Lower leg skin (tissue), 4 donors: Measurements from ENCODE around the gene ABHD12. TPM values are rescaled to one million over a fixed set of nuclear protein-coding genes. Genes with fewer than 3 reads are reported as not detected.

Experiments used
- DNase-seq, 2 donors: peaks; one replicate each; pipeline ENCODE4 v3.0.0-alpha.2; 2019; ENCODE audit warnings: low spot score in 2 of 2
- H3K4me3 ChIP-seq: fragments of 200-600 bp; sonication (generic); 2 replicates; pipeline ENCODE4 v1.5.1; 2017; ENCODE audit warnings: mild to moderate bottlenecking, low read depth; ENCODE audit not compliant: poor library complexity, severe bottlenecking
- POLR2A ChIP-seq, 2 donors: fragments of 450-650 bp; IDR thresholded peaks; one replicate each; pipeline ENCODE4 v1.6.1; 2016 to 2017; ENCODE audit warnings: antibody characterized with exemption in 2 of 2, mild to moderate bottlenecking in 1 of 2, moderate library complexity in 1 of 2
- WGBS, 2 donors: methylation state at CpG; one replicate each; pipeline ENCODE4 v1.1.5; 2018; 5-methylcytosine and 5-hydroxymethylcytosine counted together
- intact Hi-C: fragments of 100-400 bp; cut with DNase I; formaldehyde crosslinking; loops from one replicate; pipeline ENCODE4 v1.15.0; 2023; ENCODE audit warnings: low total_unique reads
- total RNA-seq, 4 donors: library from RNA; depleted of rRNA; stranded (reverse); fragments of >200 nt; gene quantifications; one replicate each; pipeline ENCODE4 v1.1.0, GENCODE V29; 2016
- TF ChIP-seq, protein P1 (sequence below), 3 donors: fragments of 450-650 bp; IDR thresholded peaks; one replicate each; pipeline ENCODE4 v1.5.1; 2016; ENCODE audit warnings: antibody characterized with exemption in 3 of 3, mild to moderate bottlenecking in 3 of 3, moderate library complexity in 2 of 3

ABHD12 gene
- total RNA-seq, 4 donors from 2014 or later, result 51.7 to 121 (median 103) TPM

DNA sequence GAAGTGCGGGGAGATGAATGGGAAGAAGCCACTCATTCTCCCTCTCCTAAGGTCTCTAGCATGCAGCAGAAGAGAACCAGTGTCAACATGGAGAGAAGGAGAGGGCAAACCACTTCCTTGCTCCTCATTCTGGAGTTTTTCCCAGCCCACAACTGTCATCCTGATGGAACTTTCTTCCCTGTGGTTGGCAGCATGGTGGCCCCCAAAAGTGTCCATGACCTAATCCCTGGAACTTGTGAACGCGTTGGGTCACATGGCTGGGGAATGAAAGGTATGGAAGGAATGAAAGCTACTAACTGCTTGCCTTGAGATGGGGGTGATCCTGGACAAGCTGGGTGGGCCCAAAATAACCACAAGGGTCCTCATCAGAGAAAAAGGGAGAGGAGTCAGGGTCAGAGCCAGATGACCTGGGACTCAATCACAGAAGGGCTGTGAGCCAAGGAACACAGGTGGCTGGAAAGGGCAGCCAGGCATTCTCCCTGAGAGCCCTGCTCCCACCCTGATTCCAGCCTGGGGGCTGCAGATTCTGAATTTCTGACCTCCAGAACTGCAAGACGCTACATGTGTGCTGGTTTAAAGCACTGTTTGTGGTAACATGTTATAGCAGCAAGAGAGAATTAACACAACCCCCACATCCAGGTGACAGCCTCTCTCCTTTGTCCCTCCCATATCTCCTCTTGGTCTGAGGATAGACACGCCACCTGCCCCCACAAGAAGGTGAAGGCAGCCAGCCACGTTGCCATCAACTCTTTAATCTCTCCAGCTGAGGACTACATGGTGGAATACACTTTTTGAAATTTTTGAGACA, 79.5 kb downstream of the ABHD12 start:
- TF ChIP-seq, protein P1, sequence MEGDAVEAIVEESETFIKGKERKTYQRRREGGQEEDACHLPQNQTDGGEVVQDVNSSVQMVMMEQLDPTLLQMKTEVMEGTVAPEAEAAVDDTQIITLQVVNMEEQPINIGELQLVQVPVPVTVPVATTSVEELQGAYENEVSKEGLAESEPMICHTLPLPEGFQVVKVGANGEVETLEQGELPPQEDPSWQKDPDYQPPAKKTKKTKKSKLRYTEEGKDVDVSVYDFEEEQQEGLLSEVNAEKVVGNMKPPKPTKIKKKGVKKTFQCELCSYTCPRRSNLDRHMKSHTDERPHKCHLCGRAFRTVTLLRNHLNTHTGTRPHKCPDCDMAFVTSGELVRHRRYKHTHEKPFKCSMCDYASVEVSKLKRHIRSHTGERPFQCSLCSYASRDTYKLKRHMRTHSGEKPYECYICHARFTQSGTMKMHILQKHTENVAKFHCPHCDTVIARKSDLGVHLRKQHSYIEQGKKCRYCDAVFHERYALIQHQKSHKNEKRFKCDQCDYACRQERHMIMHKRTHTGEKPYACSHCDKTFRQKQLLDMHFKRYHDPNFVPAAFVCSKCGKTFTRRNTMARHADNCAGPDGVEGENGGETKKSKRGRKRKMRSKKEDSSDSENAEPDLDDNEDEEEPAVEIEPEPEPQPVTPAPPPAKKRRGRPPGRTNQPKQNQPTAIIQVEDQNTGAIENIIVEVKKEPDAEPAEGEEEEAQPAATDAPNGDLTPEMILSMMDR (IDR thresholded peaks at IDR 0.05), result no peak
- no peak for TF ChIP-seq POLR2A (IDR thresholded peaks at IDR 0.05)
- H3K4me3 ChIP-seq, result no peak overlapping the region
- 54 to 62% methylated on average over 6 of the region's 6 CpGs for whole genome bisulfite sequencing, 2 donors
- DNase-seq, result peak in 1 of 2 donors; percentile 82
- intact Hi-C loops, result no loop called here

DNA sequence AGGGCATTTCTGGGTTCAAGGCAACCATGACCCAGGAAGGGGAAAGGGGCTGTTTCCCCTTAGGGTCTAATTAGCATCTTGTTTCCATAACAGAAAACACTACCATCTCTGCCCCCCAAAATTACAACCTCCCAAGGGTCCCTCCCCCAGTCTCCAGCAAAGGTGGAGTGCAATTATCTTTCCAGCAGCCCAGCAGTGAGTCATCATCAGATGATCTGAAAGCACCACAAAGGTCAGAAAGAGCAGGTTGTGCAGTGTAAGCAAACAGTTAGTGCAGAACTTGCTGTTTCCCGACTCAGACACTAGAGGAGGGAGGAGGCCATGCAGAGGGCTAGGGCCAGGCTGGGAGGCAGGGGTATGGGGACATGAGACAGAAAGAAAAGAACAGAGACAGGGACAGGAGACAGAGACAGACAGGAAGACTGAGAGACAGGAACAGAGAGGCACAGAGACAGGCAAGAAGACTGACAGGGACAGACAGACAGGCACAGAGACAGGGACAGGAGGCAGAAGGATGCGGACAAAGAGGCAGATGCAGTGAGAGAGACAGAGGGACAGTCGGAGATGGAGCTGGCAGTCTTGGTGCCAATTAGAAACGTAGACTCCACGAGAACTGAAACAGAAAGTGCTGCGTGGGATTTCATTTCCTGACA, 80.2 kb downstream of the ABHD12 start:
- no peak overlapping the region for H3K4me3 ChIP-seq
- 13 to 21% methylated on average over 6 of the region's 6 CpGs for WGBS, 2 donors
- intact Hi-C loops, result no loop called here
- TF ChIP-seq, protein P1 (IDR thresholded peaks at IDR 0.05), result peak in 1 of 3 donors; percentile 88
- TF ChIP-seq POLR2A (IDR thresholded peaks at IDR 0.05), result no peak
- DNase-seq, result peak in 1 of 2 donors; percentile 74

DNA sequence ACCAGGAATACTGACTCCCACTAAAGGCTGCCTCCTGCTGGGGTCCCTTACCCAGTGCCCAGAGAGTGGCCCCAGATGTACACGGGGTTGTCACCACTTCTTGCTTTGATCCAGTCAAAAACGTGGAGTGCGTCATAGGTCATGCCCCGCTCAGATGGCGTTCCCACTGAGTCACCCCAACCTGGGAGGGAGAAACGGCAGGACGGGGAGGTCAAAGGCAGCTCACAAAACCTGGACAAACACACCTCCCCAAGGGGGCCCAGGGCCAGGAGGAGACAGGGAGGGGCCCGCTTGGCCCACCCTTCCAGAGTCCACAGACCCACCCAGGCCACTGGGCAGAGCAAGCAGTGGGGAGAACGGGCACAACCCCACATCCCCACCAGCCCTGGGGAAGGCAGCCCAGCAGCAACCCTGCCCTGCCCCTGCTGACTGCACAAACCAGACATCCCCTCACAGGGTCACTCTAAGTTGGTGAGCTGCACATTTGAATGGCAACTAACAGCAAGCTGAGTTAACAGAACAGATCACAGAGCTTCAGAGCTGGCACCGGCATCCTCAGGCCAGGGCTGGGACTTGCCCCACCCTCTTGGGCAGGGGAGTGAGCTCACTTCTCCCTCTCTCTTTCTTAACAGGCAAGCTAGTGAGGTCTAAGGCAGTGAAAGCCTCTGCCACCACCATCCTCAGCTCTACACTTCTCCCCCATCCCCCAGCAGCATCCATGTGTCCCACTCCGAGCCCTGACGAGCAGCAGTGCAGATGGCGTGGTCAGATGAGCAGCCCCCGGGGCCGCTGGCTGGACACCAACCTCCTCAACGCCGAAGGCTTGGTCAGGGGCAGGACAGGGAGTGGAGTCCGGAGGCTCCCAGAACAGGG, 81.0 kb downstream of the ABHD12 start:
- no peak for TF ChIP-seq POLR2A (IDR thresholded peaks at IDR 0.05)
- TF ChIP-seq, protein P1 (IDR thresholded peaks at IDR 0.05), result no peak
- DNase-seq, result no peak
- WGBS, 2 donors, result 62 to 69% methylated on average over 14 to 17 of the region's 18 CpGs
- intact Hi-C loops, result loop anchor here (10.0 kb wide), 1 partner anchor 85 kb away; the partner anchor contains the start of gene ABHD12
- H3K4me3 ChIP-seq, result no peak overlapping the region

DNA sequence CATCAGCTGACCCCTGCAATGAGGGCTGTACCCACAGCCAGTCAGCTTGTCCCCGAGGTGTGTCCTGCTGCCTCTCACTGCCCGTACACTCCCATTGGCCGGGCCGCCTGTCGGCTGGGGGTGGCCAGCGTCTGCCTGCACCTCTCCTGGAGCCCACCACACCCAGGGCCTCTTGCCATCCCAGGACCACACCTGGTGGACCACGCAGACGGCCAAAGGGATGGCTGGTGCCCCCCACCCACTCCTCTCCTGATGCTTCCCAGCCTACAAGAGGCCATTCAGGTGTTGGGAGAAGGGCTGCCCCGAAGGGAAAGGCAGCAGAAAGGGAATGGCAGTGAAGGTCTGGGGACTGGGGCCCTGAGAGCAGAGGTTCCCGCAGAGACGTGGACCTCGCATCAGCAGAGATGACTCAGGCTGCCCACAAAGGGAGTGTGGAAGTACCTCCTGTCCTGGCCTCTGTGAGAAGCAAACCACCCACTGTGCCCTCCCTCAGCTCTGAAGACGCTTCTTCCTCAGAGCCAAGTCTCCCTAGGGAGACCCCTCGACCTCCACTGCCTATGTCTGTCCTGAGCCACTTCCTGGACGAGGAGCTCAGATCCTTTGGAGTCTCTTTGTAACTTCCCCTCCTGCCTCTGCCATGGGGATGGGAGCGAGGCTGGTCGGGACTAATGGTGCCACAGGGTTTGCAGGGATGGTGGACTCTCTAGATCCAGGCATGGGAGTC, 81.8 kb downstream of the ABHD12 start:
- intact Hi-C loops, result loop anchor here (10.0 kb wide), 1 partner anchor 86 kb away; the partner anchor contains the start of gene ABHD12
- TF ChIP-seq, protein P1 (IDR thresholded peaks at IDR 0.05), result no peak
- no peak for TF ChIP-seq POLR2A (IDR thresholded peaks at IDR 0.05)
- 84 to 87% methylated on average over 17 of the region's 17 CpGs for WGBS, 2 donors
- no peak for DNase-seq
- H3K4me3 ChIP-seq, result no peak overlapping the region

DNA sequence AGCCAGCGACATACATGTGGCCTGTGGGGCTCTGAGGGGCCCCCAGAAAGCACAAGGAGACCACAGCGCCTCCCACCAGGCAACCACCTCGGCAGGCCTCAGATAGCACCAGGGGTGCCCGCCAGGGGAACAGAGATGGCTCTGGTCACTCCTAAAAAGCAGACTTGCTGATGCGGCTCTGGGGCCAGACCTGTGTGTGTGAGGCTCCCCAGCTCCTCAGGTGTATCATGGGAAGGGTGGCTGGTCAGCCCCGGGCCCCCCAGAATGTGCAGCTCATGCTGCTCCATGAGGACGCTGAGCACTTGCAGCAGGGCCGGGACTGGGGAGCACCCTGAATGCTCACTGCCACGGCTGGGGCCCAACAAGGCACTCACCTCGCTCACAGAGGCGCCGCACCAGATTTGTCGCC, 82.5 kb downstream of the ABHD12 start:
- WGBS, 2 donors, result 95 to 97% methylated on average over 13 of the region's 13 CpGs
- intact Hi-C loops, result loop anchor here (10.0 kb wide), 1 partner anchor 87 kb away; the partner anchor contains the start of gene ABHD12
- no peak for DNase-seq
- H3K4me3 ChIP-seq, result no peak overlapping the region
- TF ChIP-seq, protein P1 (IDR thresholded peaks at IDR 0.05), result no peak
- TF ChIP-seq POLR2A (IDR thresholded peaks at IDR 0.05), result no peak
